Stimulated activated CD8-positive, alpha-beta memory T cell treated with anti-CD3 and anti-CD28 coated beads, Interleukin-4, amount 100 ng/mL, for 4 hours (primary cell): ENCODE data around the gene VSTM2L.

ENCODE experiments used
- DNase-seq, 2 donors: peaks; one replicate each; pipeline ENCODE4 v3.0.0-alpha.2; 2020; ENCODE audit warnings: low read depth in 2 of 2, low spot score in 1 of 2

VSTM2L gene

GRCh38 chr20:37986873-37987601, 84.1 kb downstream of the VSTM2L start:
- no peak for DNase-seq

DNA sequence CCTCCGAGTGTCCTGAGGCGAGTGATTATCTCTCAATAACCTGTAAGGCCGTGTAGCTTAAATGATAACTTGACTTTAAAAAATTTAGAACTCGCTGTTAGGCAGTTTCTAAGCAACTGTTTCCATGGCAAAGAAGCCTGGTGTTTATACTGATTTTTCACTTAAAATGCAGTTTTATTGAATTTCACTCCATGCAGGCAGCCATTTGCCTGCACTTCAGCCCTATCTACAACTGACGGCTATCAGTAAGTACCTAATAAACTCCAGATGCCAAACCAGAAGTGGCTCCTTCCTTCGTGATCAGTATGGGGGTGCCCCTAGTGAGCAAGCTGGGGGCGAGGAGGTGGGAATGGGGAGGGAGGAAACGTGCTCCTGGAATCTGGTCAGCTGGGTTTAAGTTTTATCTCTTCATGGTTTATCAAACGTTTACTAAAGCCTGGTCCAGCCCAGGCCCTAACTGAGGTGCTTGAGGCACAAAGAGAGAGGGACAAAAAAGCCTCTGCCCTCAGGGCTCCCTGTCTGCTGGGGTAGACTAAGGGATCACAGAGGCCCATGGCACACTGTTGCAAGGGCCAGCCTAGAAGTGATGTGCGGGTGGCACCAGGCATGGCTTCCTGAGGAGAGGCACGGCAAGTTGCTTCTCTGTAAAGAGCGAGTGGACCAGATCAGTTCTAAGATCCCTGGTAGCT, 84.8 kb downstream of the VSTM2L start:
- DNase-seq, result no peak

DNA sequence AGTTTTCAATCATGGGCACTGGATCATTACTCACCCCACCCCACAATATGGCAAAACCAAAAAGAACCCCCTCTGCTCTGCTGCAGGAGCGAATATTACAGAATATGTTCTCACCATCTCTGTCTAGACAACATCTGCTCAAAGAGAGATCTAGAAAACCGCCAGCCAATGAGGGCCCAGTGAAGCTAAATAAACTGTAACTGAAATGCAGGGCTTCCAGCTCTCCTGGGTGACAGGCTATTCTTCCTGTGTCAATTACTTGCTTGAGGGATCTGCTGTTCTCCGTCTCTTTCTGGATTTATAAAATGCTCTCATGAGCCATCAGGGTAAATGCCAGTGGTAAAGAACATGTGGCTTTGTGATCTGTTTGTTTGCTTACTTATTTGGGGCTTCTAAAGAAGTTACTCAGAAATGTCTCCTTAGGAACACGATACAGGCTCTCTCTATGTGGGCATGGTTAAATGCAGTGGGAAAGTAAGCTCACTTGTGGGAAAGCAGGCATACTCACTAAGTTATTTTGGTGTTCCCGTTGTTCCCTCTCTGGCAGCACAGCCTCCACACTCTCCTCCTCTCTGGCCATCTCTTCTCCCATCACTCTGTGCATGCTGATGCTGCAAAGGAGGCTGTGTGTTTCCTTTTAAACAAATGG, 85.5 kb downstream of the VSTM2L start:
- no peak for DNase-seq

GRCh38 chr20:37989601-37990295, 86.8 kb downstream of the VSTM2L start:
- no peak for DNase-seq

DNA sequence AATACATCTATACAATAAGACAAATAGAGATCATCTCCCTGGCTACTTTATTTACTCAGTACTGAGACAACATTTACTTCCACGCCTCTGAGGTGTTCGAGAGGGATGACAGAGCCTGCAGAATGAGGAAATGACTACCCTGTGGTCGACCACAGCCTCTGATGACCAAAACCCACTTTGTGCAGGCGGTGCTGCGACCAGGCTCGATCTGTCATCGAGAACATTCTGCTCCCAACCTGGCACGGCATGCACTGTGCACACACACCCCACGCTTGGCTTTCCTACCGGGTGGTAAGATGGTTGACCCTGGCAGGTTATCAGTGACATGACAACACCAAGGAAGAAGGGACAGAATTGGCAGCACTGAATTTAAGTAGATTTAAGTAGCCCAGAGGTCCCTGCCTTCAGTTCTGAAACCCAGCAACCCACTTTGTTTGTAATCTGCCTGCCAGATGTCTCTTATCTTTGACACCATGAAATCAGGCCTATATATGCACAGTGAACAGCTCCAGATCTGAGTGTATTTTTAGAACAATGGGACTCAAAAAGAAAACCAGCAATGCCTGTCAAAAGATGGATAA, 87.7 kb downstream of the VSTM2L start:
- DNase-seq, result peak; percentile 8 to 31

DNA sequence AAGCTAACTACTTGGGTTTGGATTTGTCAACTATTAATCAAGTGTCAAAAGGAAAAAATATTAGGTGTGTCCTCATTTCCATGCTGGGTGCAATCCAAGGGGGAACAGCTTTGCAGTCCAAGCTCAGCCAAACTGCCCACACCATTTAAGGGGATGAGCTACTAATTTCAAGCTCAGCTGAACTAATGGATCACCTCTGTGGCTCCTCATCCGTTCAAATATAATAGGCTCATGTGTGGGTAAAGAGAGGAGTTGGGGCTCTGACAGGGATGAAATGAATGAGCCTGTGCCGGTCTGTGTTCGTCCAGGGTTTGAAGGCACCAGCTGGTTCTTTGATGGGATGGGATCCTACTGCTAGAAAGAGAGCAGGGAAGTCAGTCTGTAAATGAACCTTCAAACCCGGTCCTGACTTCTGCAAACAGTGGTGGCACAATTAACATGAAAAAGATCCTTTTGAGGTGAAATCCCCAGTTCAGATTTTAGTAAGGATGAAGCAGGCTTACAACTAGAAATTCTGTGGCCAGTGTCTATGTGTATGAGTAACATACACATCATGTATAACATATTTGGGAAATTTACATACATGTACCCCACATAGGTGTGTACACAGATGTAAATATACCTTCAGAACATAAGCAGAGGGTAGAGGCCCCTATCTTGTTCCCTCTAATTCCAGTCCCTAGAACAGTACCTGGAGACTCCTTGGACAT, 88.4 kb downstream of the VSTM2L start:
- no peak for DNase-seq

GRCh38 chr20:37991908-37992307, 89.0 kb downstream of the VSTM2L start:
- no peak for DNase-seq

DNA sequence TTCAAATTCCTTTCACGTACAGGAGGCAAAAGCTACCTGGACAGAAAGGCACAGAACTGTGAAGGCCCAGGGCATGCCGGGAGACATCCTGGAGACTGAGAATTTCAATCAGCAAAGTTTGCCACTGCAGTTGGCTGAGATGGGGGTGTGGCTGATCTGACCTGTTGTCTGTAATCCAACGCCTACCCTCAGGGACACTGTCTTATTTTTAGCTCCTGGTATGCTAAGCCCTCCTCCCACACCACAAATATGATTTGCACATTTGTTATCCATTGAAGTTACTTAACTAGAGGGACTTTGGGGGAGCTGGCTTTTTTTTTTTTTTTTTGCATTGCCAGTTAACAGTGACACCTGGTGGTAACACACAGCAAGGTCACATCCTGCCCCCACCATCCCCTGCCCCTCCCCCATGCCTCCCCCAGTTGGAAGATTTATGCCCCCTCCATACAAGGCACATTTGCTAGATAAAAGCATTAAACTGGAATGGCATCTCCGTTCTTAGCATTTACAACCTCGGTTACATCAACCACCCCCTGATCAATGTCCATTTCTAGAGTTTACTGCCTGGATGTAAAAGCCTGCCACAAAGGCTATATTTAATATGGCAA, 90.0 kb downstream of the VSTM2L start:
- no peak for DNase-seq

DNA sequence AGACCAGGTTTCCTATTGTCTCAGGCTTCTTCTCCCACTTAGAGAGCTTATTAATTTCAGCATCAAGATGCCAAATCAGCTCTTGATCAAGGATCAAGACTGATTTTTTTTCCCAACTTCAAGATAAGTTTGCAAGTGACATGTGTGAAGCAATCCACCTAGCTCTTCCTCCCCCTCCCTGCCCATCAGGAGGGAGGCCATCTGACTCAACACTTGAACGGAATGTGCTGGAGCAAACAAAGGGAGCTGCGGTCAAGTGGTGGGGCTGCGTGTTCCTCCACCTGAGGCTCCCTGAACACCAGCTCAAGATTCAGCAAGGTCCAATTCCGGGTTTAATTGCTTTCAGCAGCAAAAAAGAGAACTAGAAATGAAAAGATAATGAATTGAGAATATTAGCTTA, 91.6 kb downstream of the VSTM2L start:
- no peak for DNase-seq
